OCI-LY3 (cell line): ENCODE results near the gene NOP9.

ENCODE experiments used
- EZH2phosphoT487 ChIP-seq: fragments of 200-600 bp; shearing (Covaris generic); IDR thresholded peaks from 2 replicates; pipeline ENCODE4 v1.6.1; 2018; ENCODE audit warnings: antibody characterized with exemption, mixed run types, low read depth
- TF ChIP-seq, protein P1 (sequence below): fragments of 200-600, 300-600 bp; sonication (generic); IDR thresholded peaks from 2 replicates; pipeline ENCODE4 v1.5.1; 2014; ENCODE audit warnings: antibody characterized with exemption, low read length, low read depth

DNA sequence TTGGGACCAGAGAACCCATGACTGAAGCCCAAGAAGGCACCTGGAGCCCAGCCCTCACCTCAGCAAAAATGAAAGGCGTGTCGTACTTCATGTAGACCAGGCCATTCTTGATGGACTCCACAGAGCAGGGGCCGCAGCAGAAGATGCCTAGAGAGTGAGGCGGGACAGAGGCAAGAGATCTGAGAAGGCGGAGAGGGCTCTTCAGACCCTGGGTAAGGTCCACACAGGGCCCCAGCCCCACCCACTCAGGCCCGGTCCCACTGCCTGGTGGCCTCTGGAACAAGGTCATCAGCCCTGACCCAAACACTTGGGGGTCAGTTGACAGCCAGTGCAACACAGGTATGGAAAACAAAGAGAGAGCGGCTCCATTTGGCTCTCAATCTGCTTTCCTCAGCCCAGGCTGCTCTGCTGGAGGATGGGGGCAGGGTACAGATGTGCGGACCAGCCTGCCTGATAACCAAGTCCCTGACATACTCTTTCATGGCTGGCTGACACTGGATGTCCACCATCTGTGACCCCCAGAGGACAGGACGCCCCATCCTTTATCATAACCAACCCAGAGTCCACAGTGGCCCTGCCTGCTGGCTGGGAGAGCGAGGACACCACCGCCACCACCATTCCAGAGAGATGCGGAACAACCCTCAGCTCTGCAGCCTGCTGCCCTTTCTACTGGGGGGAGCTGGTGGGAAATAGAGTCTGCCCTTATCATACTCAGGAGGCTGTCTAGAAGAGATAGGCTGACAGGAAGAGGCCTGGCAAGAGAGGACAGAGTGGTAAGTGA lies 43.5 kb upstream of the NOP9 start:
- TF ChIP-seq, protein P1, sequence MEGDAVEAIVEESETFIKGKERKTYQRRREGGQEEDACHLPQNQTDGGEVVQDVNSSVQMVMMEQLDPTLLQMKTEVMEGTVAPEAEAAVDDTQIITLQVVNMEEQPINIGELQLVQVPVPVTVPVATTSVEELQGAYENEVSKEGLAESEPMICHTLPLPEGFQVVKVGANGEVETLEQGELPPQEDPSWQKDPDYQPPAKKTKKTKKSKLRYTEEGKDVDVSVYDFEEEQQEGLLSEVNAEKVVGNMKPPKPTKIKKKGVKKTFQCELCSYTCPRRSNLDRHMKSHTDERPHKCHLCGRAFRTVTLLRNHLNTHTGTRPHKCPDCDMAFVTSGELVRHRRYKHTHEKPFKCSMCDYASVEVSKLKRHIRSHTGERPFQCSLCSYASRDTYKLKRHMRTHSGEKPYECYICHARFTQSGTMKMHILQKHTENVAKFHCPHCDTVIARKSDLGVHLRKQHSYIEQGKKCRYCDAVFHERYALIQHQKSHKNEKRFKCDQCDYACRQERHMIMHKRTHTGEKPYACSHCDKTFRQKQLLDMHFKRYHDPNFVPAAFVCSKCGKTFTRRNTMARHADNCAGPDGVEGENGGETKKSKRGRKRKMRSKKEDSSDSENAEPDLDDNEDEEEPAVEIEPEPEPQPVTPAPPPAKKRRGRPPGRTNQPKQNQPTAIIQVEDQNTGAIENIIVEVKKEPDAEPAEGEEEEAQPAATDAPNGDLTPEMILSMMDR, result no peak
- TF ChIP-seq EZH2phosphoT487, result no peak
